ENCODE data around the gene GNAT2.

GNAT2 gene

GRCh38 chr1:109640285-109640865 is 21.0 kb upstream of the GNAT2 start:
- ChIA-PET CTCF (interaction anchor here (0.6 to 18.9 kb wide), 65 partner anchors 13 to 413 kb away, joined by 3 to 830 read pairs (median 4); partner anchors contain the start of genes AHCYL1, AMPD2, CYB561D1 and EPS8L3), POLR2A (interaction anchor here (0.6 to 2.2 kb wide), 6 partner anchors 92 to 344 kb away, joined by 3 to 11 read pairs (median 5); partner anchors contain the start of genes AHCYL1 and GNAI3)
- H3K4me3 ChIP-seq (ENCODE audit: low read depth, low read length): no peak overlapping the region
- TF ChIP-seq, protein P1, sequence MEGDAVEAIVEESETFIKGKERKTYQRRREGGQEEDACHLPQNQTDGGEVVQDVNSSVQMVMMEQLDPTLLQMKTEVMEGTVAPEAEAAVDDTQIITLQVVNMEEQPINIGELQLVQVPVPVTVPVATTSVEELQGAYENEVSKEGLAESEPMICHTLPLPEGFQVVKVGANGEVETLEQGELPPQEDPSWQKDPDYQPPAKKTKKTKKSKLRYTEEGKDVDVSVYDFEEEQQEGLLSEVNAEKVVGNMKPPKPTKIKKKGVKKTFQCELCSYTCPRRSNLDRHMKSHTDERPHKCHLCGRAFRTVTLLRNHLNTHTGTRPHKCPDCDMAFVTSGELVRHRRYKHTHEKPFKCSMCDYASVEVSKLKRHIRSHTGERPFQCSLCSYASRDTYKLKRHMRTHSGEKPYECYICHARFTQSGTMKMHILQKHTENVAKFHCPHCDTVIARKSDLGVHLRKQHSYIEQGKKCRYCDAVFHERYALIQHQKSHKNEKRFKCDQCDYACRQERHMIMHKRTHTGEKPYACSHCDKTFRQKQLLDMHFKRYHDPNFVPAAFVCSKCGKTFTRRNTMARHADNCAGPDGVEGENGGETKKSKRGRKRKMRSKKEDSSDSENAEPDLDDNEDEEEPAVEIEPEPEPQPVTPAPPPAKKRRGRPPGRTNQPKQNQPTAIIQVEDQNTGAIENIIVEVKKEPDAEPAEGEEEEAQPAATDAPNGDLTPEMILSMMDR (IDR thresholded peaks at IDR 0.05; ENCODE audit: insufficient read depth, low read length, missing control alignments): peak; percentile 90
- DNase-seq (ENCODE audit: low read depth, low spot score): no peak

GRCh38 chr1:109639841-109640184 is 20.4 kb upstream of the GNAT2 start:
- TF ChIP-seq, protein P1 (IDR thresholded peaks at IDR 0.05; ENCODE audit: insufficient read depth, low read length, missing control alignments): no peak
- POLR2A ChIA-PET: interaction anchor here (0.7 to 2.2 kb wide), 5 partner anchors 91 to 345 kb away, joined by 3 to 11 read pairs (median 7); partner anchors contain the start of genes AHCYL1 and GNAI3
- no peak for DNase-seq (ENCODE audit: low read depth, low spot score)
- CTCF ChIA-PET: interaction anchor here (0.6 to 18.9 kb wide), 57 partner anchors 13 to 665 kb away, joined by 3 to 830 read pairs (median 5); partner anchors contain the start of genes AHCYL1, AMPD2, CYB561D1 and EPS8L3
- H3K4me3 ChIP-seq (ENCODE audit: low read depth, low read length): no peak overlapping the region

GRCh38 chr1:109639063-109639840 is 19.8 kb upstream of the GNAT2 start:
- ChIA-PET CTCF (interaction anchor here (0.5 to 18.9 kb wide), 43 partner anchors 13 to 664 kb away, joined by 3 to 830 read pairs (median 5); partner anchors contain the start of genes AHCYL1, AMPD2, CYB561D1 and EPS8L3), POLR2A (interaction anchor here (1.6 to 2.2 kb wide), 3 partner anchors 91 to 345 kb away, joined by 7 to 11 read pairs (median 7); partner anchors contain the start of genes AHCYL1 and GNAI3)

DNA sequence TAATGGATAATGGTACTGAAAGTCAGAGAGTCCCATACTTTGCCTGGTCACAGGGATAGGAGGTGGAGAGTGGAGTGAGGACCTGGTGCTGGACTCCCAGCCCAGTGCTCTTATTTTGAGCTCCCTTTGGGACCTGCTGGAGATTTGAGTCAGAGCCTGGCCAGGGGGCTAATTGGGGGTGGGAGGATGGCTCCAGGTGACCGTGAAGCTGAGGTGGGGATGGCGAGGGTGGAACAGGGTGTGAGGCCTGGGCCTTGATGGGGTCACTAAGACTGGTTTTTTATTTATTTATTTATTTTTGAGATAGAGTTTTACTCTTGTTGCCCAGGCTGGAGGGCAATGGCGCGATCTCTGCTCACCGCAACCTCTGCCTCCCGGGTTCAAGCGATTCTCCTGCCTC is 18.0 kb upstream of the GNAT2 start:
- POLR2A ChIA-PET: interaction anchor here (0.6 to 2.3 kb wide), 3 partner anchors 10 to 89 kb away, joined by 3 to 11 read pairs (median 3); partner anchors contain the start of gene GNAI3
- TF ChIP-seq, protein P1 (IDR thresholded peaks at IDR 0.05; ENCODE audit: insufficient read depth, low read length, missing control alignments): no peak
- H3K4me3 ChIP-seq (ENCODE audit: low read depth, low read length): no peak overlapping the region

More at GRCh38 chr1:109639063-109639840, 19.8 kb upstream of the GNAT2 start:
- no peak overlapping the region for H3K4me3 ChIP-seq (ENCODE audit: low read depth, low read length)
- TF ChIP-seq, protein P1 (IDR thresholded peaks at IDR 0.05; ENCODE audit: insufficient read depth, low read length, missing control alignments): no peak
- no peak for DNase-seq (ENCODE audit: low read depth, low spot score)

DNA sequence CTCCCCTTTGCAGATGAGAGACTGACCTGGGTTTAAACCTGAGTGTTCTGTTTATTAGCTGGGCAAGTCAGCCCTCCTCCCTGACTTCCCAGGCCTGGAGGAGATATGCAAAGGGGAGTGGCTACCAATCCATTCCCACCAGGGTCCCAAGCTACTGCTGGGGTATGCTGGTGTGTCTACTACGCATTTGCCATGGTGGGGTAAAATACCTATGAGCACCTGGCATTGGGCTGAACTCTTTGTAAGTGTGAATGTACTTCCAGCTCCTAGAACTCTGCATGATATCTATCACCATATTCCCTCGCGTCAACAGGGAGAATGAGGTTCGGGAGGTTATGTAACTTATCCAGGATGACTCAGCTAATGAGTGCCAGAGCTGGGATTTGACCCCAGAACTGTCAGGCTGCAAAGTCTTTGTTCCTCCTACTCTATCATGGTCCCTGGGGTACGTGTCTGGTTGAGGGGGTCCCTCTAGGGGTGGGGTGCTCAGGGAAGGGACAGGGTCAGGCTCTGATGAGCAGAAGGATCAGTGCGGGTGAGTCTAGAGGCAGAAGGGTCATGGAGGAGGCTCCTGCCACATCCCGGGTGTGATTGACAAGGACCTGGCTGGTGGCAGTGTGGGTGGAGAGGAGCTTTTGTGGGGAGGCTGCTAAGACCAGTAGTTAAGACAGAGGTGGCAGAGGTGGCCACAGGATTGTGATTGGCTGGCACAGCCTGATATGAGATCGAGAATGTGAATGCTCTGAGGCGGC is 17.0 kb upstream of the GNAT2 start:
- POLR2A ChIA-PET: interaction anchor here (1.2 to 2.3 kb wide), 3 partner anchors 9 to 113 kb away, joined by 3 to 11 read pairs (median 3); partner anchors contain the start of gene GNAI3
- TF ChIP-seq, protein P1 (IDR thresholded peaks at IDR 0.05; ENCODE audit: insufficient read depth, low read length, missing control alignments): no peak
- no peak for DNase-seq (ENCODE audit: low read depth, low spot score)
- no peak overlapping the region for H3K4me3 ChIP-seq (ENCODE audit: low read depth, low read length)
- CTCF ChIA-PET: interaction anchor here (0.7 to 21.8 kb wide), 14 partner anchors 2 to 456 kb away, joined by 3 to 830 read pairs (median 38); partner anchors contain the start of genes AHCYL1, AMPD2, GNAI3 and GNAT2

More for the DNA sequence above, 18.0 kb upstream of the GNAT2 start:
- DNase-seq (ENCODE audit: low read depth, low spot score): no peak
- CTCF ChIA-PET: interaction anchor here (0.7 to 21.8 kb wide), 12 partner anchors 1 to 455 kb away, joined by 3 to 830 read pairs (median 64); partner anchors contain the start of genes AHCYL1, AMPD2, GNAI3 and GNAT2

Measured in AG04449 (cell line).